K562 (cell line): ENCODE results near the gene ZNF668. TPM values are rescaled to one million over a fixed set of nuclear protein-coding genes. Genes with fewer than 3 reads are reported as not detected.

Experiments
- BRF1 ChIP-seq: IDR thresholded peaks from 3 replicates; pipeline ENCODE4 v1.6.1; 2011; ENCODE audit warnings: borderline replicate concordance, mild to moderate bottlenecking; ENCODE audit not compliant: insufficient read length; ENCODE audit errors: extremely low read depth
- CREB1 ChIP-seq, 2 experiments: sonication (generic) in 1 of 2; formaldehyde crosslinking in 1 of 2; IDR thresholded peaks; 2 replicates each; pipeline versions ENCODE4 v1.6.1 to v1.8.0; 2012 to 2022; ENCODE audit warnings: inconsistent platforms in 1 of 2, mild to moderate bottlenecking in 1 of 2, missing genetic modification reagents in 1 of 2, moderate library complexity in 1 of 2
- DACH1 ChIP-seq: fragments of 450-650 bp; IDR thresholded peaks from 2 replicates; pipeline ENCODE4 v1.6.1; 2018; ENCODE audit not compliant: partially characterized antibody
- EP400 ChIP-seq: fragments of 450-650 bp; IDR thresholded peaks from 2 replicates; pipeline ENCODE4 v1.6.1; 2017; ENCODE audit warnings: antibody characterized with exemption, mild to moderate bottlenecking, moderate library complexity
- KDM5B ChIP-seq: fragments of 200-600 bp; sonication (generic); IDR thresholded peaks from 2 replicates; pipeline ENCODE4 v1.6.1; 2012; ENCODE audit warnings: low read depth, mild to moderate bottlenecking, moderate library complexity, low read length, control low read depth, inconsistent platforms; ENCODE audit not compliant: insufficient replicate concordance
- MAFK ChIP-seq: IDR thresholded peaks from 2 replicates; pipeline ENCODE4 v1.6.1; 2011; ENCODE audit warnings: low read length, improper control_type of control experiment
- MCM7 ChIP-seq, 2 experiments: fragments of 450-650 bp; IDR thresholded peaks; 2 replicates each; pipeline ENCODE4 v1.6.1; 2016 to 2018
- MXI1 ChIP-seq: IDR thresholded peaks from 2 replicates; pipeline ENCODE4 v1.6.1; 2011; ENCODE audit warnings: low read depth, mild to moderate bottlenecking, improper control_type of control experiment, low read length
- NELFE ChIP-seq: IDR thresholded peaks from 2 replicates; pipeline ENCODE4 v1.6.1; 2011; ENCODE audit warnings: mild to moderate bottlenecking; ENCODE audit not compliant: insufficient read depth, insufficient read length
- PHF8 ChIP-seq: fragments of 200-600 bp; sonication (generic); IDR thresholded peaks from 2 replicates; pipeline ENCODE4 v1.6.1; 2012; ENCODE audit warnings: mixed run types, mild to moderate bottlenecking, inconsistent platforms, low read length, moderate library complexity, borderline replicate concordance
- RBM17 ChIP-seq: fragments of 200-400 bp; formaldehyde crosslinking; IDR thresholded peaks from 2 replicates; pipeline ENCODE4 v1.6.1; 2017; ENCODE audit warnings: low read depth, mild to moderate bottlenecking, low read length, borderline replicate concordance
- SMAD3 ChIP-seq: fragments of 450-650 bp; formaldehyde crosslinking; conservative IDR thresholded peaks from 2 replicates; pipeline ENCODE4 v1.4.0; 2020; ENCODE audit warnings: mild to moderate bottlenecking
- SREBF1 ChIP-seq: fragments of 150-350 bp; IDR thresholded peaks from 2 replicates; pipeline ENCODE4 v1.6.1; 2014; ENCODE audit warnings: antibody characterized with exemption, low read depth, low read length, borderline replicate concordance
- STAG1 ChIP-seq: sonication (generic); formaldehyde crosslinking; IDR thresholded peaks from 2 replicates; pipeline ENCODE4 v1.5.0; 2020; ENCODE audit warnings: missing genetic modification reagents, borderline replicate concordance
- VEZF1 ChIP-seq: fragments of 200-800 bp; sonication (Bioruptor generic); IDR thresholded peaks from 2 replicates; pipeline ENCODE4 v1.6.1; 2017; ENCODE audit warnings: missing genetic modification characterization, missing compliant biosample characterization
- ZBTB8A ChIP-seq: fragments of 450-650 bp; IDR thresholded peaks from 2 replicates; pipeline ENCODE4 v1.6.1; 2018; ENCODE audit warnings: mild to moderate bottlenecking, moderate library complexity; ENCODE audit not compliant: partially characterized antibody
- ZNF57 ChIP-seq: fragments of 450-650 bp; formaldehyde crosslinking; IDR thresholded peaks from 2 replicates; pipeline ENCODE4 v1.4.0; 2020; ENCODE audit warnings: mild to moderate bottlenecking, moderate library complexity
- ZZZ3 ChIP-seq: fragments of 450-650 bp; IDR thresholded peaks from 2 replicates; pipeline ENCODE4 v1.6.1; 2016; ENCODE audit warnings: antibody characterized with exemption, mild to moderate bottlenecking, moderate library complexity
- polyA plus RNA-seq, 8 experiments: library from polyadenylated mRNA; depleted of rRNA in 4 of 8; stranded (reverse) in 5 of 8; unstranded in 3 of 8; fragments of >200 nt; fragmentation: Nextera tagmentation in 2 of 8; fragmentation: Illumina TruSeq in 1 of 8; extraction: Ambion mirVana in 2 of 8; extraction: Trizol in 1 of 8; gene quantifications; 2 replicates each; pipeline versions ENCODE4 v1.2.1 to v1.2.3, GENCODE V29; 2011 to 2014; ENCODE audit warnings: inconsistent platforms in 1 of 8, missing spikeins in 1 of 8
- total RNA-seq, 7 experiments: library from RNA; depleted of rRNA in 6 of 7; stranded (reverse); fragments of >200 nt in 6 of 7; fragmentation: Illumina TruSeq in 2 of 7; extraction: Trizol in 2 of 7; gene quantifications; 2 replicates each; pipeline versions ENCODE4 v1.2.1 to v1.2.3, GENCODE V29; 2011 to 2021; ENCODE audit warnings: low replicate concordance in 1 of 7
- TF ChIP-seq, protein P1 (sequence below), 2 experiments: fragments of 450-650 bp; formaldehyde crosslinking in 1 of 2; IDR thresholded peaks; 2 replicates each; pipeline versions ENCODE4 v1.4.0 to v1.6.1; 2014 to 2020; ENCODE audit warnings: mild to moderate bottlenecking in 2 of 2, borderline replicate concordance in 1 of 2, low read depth in 1 of 2

ZNF668 gene
- total and polyA plus RNA-seq, 9 of the 15 experiments (the other 6 are each of a cell fraction or from before 2014, with no cell fraction given), result 0.04 to 15.3 (median 3.8) TPM; not detected in 1

- TF ChIP-seq, protein P1, sequence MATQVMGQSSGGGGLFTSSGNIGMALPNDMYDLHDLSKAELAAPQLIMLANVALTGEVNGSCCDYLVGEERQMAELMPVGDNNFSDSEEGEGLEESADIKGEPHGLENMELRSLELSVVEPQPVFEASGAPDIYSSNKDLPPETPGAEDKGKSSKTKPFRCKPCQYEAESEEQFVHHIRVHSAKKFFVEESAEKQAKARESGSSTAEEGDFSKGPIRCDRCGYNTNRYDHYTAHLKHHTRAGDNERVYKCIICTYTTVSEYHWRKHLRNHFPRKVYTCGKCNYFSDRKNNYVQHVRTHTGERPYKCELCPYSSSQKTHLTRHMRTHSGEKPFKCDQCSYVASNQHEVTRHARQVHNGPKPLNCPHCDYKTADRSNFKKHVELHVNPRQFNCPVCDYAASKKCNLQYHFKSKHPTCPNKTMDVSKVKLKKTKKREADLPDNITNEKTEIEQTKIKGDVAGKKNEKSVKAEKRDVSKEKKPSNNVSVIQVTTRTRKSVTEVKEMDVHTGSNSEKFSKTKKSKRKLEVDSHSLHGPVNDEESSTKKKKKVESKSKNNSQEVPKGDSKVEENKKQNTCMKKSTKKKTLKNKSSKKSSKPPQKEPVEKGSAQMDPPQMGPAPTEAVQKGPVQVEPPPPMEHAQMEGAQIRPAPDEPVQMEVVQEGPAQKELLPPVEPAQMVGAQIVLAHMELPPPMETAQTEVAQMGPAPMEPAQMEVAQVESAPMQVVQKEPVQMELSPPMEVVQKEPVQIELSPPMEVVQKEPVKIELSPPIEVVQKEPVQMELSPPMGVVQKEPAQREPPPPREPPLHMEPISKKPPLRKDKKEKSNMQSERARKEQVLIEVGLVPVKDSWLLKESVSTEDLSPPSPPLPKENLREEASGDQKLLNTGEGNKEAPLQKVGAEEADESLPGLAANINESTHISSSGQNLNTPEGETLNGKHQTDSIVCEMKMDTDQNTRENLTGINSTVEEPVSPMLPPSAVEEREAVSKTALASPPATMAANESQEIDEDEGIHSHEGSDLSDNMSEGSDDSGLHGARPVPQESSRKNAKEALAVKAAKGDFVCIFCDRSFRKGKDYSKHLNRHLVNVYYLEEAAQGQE (IDR thresholded peaks at IDR 0.05; ENCODE audit: borderline replicate concordance), result no peak
- TF ChIP-seq, protein P1 (CRISPR knock-in tag; IDR thresholded peaks at IDR 0.05; ENCODE audit: low read depth), result no peak
- no peak; the same call in 1 of the 2 replicates for TF ChIP-seq VEZF1 (CRISPR knock-in tag)
- no peak for TF ChIP-seq ZBTB8A
- TF ChIP-seq KDM5B, result peak; percentile 76
- peak; percentile 85 for TF ChIP-seq DACH1
- TF ChIP-seq CREB1 (IDR thresholded peaks at IDR 0.05), result peak; percentile 40; the same call in 1 of the 2 replicates
- peak; percentile 59 for TF ChIP-seq CREB1 (CRISPR knock-in tag; IDR thresholded peaks at IDR 0.05)
- TF ChIP-seq STAG1 (CRISPR knock-in tag), result no peak
- no peak for TF ChIP-seq BRF1
- no peak for TF ChIP-seq MAFK
- TF ChIP-seq ZNF57 (CRISPR knock-in tag), result no peak
- no peak for TF ChIP-seq MXI1
- TF ChIP-seq EP400, result peak; percentile 86; the same call in 1 of the 2 replicates
- TF ChIP-seq RBM17, result no peak
- TF ChIP-seq SMAD3 (CRISPR knock-in tag), result no peak
- TF ChIP-seq PHF8, result peak; percentile 71; the same call in 1 of the 2 replicates
- TF ChIP-seq ZZZ3, result no peak
- TF ChIP-seq NELFE, result no peak
- TF ChIP-seq SREBF1, result no peak
- TF ChIP-seq MCM7 (IDR thresholded peaks at IDR 0.05), result no peak
Measured at GRCh38 chr16:31094424-31095120, 20.5 kb upstream of the ZNF668 start, which contains the start of gene VKORC1 (continued).
